MM.1S (cell line): ENCODE data around the gene ODAM.
"Not testable (repeated sequence)": the region's sequence is repeated elsewhere in the genome, so short reads cannot be mapped to it uniquely, and the experiment has no call there.

Experiments
- CTCF ChIP-seq: fragments of 300-600 bp; sonication (generic); IDR thresholded peaks from 2 replicates; pipeline ENCODE4 v1.5.1; 2016; ENCODE audit warnings: antibody characterized with exemption, low read length, mixed read lengths
- EZH2 ChIP-seq: fragments of 300-600 bp; sonication (generic); optimal IDR thresholded peaks from 2 replicates; pipeline ENCODE3; 2017; ENCODE audit warnings: low read depth, mild to moderate bottlenecking, antibody characterized with exemption, low read length, mixed read lengths
- EZH2phosphoT487 ChIP-seq: fragments of 300-600 bp; sonication (generic); IDR thresholded peaks from 2 replicates; pipeline ENCODE4 v1.6.1; 2018; ENCODE audit warnings: antibody characterized with exemption, low read length

- TF ChIP-seq CTCF, EZH2, EZH2phosphoT487: not testable (repeated sequence)
These were observed 26.3 kb downstream of the ODAM start for GRCh38 chr4:70221818-70222217.
